GM12874 (cell line): ENCODE measurements around the gene ZNFX1.

Experiments
- TF ChIP-seq, protein P1 (sequence below): IDR thresholded peaks from 2 replicates; pipeline ENCODE4 v1.5.1; 2011; ENCODE audit warnings: low read depth, mild to moderate bottlenecking, control low read depth, low read length, moderate library complexity; ENCODE audit not compliant: insufficient read depth

The ZNFX1 gene

GRCh38 chr20:49306903-49307620, 29.2 kb upstream of the ZNFX1 start:
- TF ChIP-seq, protein P1, sequence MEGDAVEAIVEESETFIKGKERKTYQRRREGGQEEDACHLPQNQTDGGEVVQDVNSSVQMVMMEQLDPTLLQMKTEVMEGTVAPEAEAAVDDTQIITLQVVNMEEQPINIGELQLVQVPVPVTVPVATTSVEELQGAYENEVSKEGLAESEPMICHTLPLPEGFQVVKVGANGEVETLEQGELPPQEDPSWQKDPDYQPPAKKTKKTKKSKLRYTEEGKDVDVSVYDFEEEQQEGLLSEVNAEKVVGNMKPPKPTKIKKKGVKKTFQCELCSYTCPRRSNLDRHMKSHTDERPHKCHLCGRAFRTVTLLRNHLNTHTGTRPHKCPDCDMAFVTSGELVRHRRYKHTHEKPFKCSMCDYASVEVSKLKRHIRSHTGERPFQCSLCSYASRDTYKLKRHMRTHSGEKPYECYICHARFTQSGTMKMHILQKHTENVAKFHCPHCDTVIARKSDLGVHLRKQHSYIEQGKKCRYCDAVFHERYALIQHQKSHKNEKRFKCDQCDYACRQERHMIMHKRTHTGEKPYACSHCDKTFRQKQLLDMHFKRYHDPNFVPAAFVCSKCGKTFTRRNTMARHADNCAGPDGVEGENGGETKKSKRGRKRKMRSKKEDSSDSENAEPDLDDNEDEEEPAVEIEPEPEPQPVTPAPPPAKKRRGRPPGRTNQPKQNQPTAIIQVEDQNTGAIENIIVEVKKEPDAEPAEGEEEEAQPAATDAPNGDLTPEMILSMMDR, result no peak

DNA sequence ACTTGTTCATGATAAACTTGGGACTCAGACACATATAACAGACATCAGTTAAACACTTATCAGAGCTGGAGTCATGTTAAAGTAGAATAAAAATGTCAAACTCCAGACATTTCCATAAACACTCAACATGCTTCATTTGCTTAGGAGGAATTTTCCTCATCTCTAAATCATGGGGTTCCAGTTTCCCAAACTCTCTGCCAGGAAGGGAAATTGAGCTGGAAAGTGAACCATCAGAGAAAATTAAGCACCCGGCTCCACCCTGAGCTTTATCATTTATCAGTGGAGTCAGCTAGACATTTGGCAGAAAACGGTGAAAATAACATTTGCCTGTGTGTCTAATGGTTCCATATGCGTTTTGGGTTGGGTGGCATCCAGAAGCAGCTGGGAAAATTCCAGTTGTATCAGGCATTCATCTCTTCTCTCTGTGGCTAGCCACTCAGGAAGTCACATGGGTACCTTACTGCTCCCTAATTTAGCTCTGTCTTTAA, 25.3 kb upstream of the ZNFX1 start:
- TF ChIP-seq, protein P1, result no peak

DNA sequence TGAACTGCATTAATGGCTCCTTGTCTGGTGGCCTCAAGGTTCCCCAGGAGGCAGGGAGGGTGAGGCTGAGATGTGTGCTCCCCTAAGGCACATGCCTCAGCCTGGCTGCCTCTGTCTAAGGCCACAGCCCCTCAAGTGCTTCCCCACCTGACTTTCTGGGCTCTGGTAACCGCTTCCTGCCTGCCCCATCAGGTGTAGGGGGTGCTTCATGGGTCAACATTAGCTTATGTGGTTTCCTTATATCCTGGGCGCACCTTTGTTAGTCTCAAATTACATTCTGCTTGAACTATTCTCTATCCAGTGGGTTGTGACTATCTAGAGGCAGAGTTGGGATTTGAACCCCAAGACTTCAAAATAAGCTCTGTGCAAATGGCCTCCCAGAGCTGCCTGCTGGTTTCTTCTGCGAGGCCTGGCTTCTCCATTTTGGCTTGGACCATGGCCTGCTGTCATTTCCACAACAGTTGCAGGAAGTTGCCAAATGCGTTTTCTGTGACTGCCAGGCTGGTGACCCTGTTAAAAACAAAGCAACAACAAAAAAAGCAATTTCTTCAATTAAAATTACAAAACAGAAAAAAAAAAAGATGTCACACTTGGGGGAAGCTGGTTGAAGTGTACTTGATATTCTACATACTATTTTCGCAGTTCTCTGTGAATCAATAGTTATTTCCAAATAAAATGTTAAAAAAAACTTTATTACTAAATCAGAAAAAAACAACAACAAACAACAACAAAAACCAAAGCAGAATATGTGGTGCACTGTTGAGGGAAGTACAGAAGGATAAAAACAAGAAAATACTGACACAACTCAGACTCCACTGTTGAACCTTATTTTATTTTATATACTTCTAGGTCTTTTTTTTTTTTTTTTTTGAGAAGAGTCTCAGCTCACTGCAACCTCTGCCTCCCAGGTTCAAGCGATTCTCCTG, 20.0 kb upstream of the ZNFX1 start:
- TF ChIP-seq, protein P1, result no peak

GRCh38 chr20:49293122-49293521, 15.3 kb upstream of the ZNFX1 start:
- TF ChIP-seq, protein P1, result no peak

- TF ChIP-seq, protein P1, result no peak
Measured at GRCh38 chr20:49292010-49292409, 14.2 kb upstream of the ZNFX1 start.

GRCh38 chr20:49291200-49291599, 13.3 kb upstream of the ZNFX1 start:
- TF ChIP-seq, protein P1, result no peak

GRCh38 chr20:49290608-49291191, 12.8 kb upstream of the ZNFX1 start:
- TF ChIP-seq, protein P1, result no peak
